Stimulated activated CD4-positive, alpha-beta T cell treated with anti-CD3 and anti-CD28 coated beads, Interleukin-15, amount 100 ng/mL, for 1 hour (primary cell): ENCODE measurements around the gene TRMU.
"Not testable (repeated sequence)": the region's sequence is repeated elsewhere in the genome, so short reads cannot be mapped to it uniquely, and the experiment has no call there.

Source experiments
- DNase-seq, 2 donors: peaks; one replicate each; pipeline ENCODE4 v3.0.0-alpha.2; 2020; ENCODE audit warnings: low read depth in 1 of 2, low spot score in 1 of 2

The TRMU gene

DNA sequence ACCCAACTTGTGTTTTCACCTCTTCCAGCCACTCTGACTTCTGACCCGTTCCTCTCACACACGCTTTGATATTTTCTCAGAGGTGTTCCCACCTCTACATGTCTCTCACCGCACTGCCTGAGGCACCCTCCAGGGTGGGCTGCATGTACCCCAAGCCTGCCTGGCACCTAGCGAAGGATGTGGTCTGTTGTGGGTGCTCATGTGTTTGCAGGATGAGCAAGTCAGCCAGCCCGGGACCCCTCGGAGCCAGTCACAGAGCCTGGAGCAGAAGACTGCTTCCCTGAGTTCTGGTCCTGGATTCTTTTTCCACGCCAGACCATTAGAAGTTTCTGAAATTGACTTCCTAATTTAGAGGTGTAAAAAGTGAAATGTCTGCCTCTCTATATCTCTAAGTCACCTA, 35.0 kb upstream of the TRMU start:
- no peak for DNase-seq

DNA sequence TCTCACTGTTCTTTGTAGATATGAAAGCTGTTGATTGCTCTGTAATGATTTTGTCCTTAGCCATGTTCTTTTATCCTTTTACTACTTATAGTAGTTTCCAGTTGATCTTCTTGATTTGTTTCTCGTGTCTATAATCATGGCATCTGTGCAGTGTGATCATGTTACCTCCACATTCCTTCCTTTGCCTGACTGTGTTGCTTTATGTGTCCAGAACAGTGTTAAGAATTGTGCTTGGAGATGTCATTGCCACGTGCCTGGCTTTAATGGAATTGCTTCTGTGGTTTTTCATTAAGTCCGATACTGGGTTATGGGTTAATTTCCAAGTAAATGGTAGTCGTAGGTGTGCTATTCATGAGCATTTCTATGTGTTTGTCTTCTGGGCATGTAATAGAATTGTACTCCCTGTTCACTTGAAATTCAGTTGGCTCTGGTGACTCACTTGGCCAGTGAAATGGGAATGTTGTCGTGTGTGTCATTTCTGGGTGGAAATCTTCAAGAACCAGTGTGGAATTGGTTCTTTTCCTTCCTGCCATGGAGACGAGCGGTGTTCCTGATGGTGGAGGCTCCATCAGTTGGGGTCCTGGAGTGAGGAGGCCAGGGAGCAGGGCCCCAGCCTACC, 32.1 kb upstream of the TRMU start:
- DNase-seq, result no peak

DNA sequence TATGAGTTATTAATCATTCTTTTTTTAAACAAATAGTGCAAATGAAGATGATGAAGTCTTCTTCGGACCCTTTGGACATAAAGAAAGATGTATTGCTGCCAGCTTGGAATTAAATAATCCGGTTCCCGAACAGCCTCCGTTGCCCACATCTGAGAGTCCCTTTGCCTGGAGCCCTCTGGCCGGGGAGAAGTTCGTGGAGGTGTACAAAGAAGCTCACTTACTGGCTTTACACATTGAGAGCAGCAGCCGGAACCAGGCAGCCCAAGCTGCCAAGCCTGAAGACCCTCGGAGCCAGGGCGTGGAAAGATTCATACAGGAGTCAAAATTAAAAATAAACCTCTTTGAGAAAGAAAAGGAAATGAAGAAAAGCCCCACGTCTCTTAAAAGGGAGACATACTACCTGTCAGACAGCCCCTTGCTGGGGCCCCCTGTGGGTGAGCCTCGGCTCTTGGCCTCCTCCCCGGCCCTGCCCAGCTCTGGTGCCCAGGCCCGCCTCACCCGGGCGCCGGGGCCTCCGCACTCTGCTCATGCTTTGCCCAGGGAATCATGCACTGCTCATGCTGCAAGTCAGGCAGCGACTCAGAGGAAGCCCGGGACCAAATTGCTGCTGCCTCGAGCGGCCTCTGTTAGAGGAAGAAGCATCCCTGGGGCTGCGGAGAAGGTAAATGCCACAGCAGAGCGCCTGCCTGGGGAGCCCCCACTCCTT, 27.1 kb upstream of the TRMU start:
- DNase-seq, result no peak

DNA sequence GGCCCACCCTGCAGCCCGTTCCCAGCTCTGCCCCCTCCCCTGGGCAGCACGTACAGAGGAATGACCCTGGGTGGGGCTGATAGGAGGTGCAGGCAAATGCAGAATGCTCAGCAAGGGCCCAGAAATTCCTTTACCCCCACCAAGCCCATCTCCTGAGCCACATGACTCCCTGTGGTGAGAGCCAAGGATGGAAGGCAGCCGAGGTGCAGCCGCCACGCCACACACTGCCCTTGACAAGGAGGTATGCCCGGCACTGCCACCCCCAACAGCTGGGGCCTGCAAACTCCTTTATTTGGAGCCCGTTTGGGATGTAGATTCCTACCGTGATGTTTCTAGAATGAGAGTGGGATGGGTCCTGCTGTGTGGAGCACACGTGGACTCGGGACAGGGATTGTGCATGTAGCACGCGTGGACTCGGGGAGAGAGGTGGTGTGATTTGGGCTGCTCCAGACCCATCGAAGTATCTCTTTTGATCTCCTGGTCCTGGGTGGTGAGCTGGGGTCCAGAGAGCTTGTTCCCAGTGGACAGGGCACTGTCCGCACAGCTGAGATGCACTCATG, 25.9 kb upstream of the TRMU start:
- no peak for DNase-seq

DNA sequence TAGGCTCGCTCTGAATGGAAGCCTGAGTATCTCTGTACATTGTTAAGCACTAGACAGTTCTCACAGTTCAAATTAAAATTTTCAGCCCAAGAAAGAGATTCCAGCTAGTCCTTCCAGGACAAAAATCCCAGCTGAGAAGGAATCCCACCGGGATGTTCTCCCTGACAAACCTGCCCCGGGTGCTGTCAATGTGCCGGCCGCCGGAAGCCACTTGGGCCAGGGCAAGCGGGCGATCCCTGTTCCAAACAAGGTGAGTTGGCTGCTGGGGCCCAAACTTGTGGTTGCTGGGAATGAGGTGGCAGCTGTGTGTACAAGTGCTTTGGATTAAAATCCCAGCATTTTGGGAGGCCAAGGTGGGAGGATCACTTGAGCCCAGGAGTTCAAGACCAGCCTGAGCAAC, 23.5 kb upstream of the TRMU start:
- no peak for DNase-seq

DNA sequence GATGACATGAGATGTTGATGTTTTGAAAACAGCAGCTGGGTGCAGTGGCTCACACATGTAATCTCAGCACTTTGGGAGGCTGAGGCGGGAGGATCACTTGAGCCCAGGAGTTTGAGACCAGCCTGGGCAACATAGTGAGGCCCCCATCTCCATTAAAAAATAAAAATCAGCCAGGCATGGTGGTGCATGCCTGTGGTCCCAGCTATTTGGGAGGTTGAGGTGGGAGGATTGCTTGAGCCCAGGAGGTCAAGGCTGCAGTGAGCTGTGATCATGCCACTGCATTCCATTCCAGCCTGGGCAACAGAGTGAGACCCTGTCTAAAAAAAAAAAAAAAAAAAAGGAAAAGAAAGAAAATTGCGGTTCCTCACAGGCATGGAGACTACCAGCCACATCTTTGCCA, 22.7 kb upstream of the TRMU start:
- not testable (repeated sequence) for DNase-seq

DNA sequence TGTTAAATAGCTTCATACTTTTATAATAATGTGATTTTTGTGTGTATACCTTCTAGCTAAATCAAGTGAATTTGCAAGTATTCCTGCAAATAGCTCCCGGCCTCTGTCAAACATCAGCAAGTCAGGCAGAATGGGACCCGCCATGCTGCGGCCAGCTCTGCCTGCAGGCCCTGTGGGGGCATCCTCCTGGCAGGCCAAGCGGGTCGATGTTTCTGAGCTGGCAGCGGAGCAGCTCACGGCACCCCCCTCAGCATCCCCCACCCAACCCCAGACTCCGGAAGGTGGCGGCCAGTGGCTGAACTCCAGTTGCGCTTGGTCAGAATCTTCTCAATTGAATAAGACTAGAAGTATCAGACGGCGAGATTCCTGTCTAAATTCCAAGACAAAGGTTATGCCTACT, 19.5 kb upstream of the TRMU start:
- DNase-seq, result no peak

DNA sequence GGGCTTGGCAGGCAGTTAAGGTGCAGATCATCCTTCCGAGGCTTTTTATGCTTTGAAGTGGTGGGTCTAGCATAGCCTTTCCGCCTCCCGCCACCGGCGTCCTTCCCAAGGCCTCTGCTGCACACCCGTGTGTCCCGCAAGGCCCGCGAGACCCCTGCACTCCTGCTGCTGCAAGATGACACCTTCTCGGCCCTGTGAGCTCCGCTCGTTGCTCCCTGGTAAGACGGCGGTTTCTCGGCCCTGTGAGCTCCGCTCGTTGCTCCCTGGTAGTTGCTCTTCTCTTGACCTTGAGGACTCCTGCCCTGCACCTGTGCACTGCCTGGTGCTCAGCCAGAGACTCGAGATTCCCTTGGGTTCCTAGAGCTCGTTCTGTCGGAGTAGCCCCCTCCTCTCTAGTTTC, 17.9 kb upstream of the TRMU start:
- no peak for DNase-seq

DNA sequence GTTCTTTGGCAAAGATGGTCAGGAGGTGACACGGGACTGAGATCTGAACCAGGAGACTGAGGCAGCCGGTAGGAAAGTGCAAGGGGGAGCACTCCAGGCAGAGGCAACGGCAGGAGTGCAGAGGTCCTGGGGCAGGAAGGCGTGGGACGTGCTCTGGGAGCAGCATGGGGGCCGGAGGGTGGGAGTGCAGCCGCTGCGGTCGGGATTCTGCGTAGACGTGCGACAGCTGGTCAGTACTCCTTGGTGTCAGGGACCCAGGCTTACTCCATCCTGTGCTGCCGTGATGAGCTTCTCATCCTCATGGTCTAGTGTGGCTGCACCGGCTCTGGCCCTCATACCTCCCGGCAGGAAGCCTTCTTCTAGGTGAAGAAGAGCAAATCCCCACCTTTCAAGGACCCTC, 16.9 kb upstream of the TRMU start:
- no peak for DNase-seq

DNA sequence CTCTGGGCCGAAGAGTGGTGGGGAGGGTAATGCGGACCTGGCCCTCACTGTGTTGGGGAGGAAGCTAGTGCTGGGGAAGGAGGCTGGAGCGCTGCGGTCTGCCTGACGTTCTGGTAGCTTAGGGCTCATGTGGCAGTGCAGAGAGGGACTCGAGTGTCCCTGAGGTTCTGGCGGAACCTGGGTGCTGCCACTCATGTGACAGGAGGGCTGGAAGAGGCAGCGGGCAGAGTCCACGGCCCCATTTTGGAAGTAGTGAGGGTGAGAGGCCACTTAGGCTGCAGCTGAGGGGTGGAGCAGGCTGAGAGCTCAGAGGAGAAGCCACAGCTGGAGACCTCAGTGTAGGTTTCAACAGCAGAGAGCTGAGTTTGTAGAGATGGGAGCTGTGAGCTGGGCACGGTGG, 16.2 kb upstream of the TRMU start:
- no peak for DNase-seq

DNA sequence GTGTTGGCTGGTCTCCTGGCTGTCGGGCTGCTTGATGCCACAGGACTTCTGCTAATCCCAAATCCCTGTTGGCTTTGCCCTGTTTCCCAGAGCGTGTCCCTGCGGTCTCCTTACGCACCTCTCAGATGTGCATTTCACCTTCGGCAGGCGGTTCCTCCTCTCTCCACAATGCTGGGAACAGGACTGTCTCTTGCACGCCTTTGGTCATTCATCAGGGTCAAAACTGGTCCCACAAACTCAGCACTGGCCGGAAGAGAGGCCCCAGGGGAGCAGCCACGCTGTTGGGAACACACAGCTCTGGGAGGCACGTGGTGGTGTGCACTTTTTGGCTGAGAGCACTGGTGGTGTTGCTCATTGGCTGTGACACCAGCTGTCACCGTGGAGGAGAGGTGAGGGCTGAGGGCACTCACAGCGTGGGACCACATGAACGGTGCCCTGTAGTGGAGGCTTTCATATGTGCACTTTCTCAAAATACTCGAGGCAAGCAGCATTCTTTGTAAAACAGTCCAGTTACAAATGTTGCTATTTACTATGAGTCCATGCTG, 15.3 kb upstream of the TRMU start:
- no peak for DNase-seq

DNA sequence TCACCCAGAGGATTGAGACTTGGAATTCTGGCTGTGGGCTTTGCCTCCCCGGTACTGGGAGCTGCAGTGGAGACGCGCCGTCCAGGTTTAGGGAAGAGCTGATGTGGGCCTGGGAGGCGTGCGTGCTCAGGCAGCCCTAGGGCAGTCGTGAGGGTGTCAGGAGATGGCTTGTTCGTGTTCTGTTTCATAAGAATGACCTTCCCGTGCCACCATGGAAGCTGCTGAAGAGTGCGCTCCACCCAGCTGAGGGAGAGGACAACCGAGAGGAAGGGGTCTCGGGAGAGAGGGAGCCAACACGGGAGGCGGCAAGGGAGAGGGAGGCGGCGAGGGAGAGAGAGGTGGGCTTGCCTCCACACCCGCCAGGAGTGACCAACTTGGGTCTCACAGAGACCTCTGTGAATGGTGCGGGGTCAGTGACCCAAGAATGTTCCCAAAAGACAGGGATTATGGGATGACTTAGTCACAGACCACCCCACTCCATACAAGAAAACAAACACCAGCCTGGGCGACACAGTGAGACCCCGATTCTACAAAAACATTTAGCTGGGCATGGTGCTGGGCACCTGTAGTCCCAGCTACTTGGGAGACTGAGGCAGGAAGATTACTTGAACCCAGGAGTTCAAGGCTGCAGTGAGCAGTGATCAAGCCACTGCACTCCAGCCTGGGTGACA, 14.7 kb upstream of the TRMU start:
- no peak for DNase-seq

DNA sequence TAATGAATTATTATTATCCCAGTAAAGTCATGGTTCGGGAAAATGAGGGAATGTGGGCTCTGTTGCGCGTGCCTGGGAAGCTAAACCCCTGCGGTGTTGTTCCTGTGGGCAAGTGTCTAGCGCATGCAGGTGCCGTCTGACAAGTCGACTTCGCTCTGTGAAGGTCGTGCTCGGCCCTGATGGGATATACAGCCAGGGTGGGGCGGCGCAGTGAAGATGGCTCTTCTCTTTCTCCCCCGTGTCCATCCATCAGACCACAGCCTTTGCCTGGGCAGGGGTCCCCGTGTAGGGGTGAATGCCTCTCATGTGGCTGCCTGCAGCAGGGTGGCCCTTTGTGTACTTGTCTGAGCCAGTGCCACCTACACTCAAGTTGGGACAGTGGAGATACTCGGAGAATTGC, 12.8 kb upstream of the TRMU start:
- DNase-seq, result no peak

DNA sequence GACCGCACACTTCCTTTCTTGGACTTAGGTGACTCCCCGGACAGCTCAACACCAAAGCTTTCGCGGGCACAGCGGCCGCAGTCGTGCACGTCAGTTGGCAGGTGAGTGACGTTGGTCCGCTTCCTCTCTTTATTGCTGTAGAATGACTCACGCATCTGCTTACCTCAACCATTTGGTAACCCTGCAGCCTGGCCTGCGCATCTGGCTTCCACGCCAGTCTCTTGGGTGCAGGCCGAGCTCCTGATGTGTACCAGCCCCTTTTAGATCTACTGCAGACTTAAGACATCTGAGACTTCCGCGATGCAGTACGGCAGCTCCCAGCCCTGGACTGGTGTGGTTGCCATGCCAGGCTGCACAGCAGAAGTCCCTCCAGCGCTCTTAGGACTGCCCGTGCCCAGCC, 12.4 kb upstream of the TRMU start:
- no peak for DNase-seq

DNA sequence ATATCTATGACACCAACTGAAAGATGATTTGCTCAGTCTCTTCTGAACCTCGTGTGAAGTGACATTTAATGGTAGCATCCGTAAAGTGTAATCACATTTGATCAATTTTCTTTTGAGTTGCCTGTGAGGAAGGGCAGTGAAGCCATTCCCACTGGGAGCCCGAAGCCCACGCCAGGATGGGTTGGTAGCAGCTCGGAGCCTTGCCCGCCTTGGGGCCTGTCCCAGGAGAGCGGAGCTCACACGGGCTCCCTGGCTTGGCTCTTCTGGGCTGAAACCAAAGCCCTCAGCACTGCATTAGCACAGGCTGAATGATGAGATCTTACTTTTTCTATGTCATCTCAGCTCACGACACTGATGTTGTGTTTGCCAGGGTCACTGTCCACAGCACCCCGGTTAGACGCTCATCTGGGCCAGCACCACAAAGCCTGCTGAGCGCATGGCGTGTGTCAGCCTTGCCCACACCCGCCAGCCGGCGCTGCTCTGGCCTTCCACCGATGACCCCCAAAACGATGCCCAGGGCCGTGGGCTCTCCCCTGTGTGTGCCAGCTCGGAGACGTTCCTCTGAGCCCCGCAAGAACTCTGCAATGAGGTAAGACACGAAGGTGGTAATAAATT, 9.3 kb upstream of the TRMU start:
- no peak for DNase-seq

DNA sequence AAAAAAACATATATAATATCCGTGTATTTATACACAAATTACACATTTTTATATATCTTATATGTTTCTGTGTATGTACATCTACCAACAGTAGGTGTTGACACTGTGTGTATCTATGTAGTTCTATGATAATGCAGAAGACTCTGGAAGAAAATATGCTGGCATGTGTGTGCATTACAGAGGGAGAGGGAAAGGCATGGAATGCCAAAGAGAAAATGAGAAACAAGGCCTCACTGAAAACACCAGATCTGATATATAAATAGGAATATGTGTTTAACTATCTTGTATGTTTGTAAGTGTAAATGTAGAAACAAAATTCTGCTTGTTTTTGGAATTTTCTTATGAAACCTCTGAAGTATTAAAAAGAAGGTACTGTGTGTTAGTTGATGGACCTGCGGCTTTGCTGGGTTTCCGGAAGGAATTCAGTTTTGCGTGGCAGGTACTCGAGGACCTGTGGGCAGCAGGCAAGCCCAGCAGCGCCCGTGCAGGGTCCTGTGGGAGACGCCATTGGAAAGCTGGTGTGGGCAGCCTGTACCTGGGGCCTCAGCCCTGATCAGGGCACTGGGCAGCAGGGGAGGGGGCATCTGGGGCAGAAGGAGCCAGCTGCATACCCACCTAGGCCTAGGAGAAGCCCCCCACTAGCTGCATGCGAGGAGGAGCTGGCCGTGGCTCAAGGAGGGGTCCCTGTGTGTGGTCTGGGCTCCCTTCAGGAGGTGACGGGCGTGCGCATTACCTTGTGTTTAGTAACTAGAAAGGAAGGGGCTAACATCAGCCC, 7.6 kb upstream of the TRMU start:
- DNase-seq, result no peak

DNA sequence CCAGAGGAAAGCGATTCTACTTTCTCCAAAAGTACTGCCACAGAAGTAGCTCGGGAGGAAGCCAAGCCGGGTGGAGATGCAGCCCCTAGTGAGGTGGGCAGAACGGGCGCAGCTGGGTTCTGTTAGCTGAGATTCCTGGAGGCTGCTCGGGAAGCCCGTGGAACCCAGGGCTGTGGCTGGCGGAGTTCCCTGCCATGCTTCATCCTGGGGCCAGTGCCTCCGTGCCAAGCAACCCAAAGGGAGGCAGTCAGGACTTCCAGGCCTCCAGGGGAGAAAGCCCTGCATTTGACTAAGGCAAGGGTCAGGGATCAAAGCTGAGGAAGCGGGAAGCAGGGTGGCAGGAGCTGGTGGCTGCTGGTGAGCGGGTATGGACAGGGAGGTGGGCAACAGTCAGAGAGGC, 6.7 kb upstream of the TRMU start:
- no peak for DNase-seq

DNA sequence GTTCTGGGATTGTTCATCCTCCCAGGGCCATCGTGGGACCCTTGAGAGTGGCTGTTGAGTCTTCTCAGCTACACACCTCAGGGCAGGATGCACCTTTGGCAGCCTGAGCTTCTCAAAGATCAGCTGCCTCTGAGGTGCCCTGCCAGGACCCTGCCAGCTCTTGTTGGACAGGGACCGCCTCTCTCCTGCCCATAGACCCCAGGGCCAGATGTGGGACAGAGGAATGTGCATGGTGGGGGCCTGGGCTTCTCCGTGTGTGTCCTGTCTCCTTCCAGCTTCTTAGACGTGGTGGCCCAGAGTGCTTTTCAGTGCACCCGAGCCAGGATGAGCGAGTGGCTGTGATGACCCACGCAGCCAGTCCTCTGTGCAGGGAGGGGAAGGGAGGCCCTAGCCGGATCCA, 5.9 kb upstream of the TRMU start:
- no peak for DNase-seq

DNA sequence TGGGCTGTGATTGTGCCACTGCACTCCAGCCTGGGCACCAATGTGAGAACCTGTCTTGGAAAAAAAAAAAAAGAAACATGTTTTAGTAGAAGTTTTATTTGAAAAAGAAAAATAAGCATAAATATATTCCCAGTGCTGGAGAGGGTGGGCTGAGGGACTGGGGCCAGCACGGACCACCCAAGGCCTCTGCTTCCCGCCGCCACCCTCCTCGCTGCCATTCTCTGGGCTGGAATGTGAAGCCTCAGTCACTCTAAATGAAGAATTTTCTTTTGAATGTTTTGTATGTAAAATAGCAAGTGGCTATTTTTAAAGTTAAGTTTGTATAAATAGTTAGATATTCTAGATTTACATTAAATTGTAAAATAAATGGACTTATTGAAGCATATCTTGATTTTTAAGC, 5.1 kb upstream of the TRMU start:
- no peak for DNase-seq

DNA sequence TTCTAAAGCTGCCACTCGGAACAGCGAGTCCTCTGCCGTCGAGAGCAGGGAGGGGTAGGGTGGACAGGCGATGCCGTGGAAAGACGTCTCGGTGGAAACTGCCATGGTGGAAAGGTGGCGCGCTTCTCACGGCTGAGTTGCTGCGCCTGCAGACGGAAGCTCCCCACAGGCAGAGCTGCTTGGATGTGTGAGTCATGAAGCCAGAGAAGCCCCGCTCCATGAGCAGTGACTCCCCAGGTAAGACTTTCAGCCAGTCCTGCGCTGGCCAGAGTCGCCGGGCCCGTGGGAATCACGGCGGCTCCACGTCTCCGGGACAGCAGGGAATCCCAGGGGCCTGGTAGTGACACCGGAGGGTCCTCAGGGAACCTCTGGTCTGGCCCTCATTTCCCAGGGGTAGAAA, 4.0 kb upstream of the TRMU start:
- no peak for DNase-seq
